ENCODE results near the gene GSAP.
"Not testable (repeated sequence)": the region's sequence is repeated elsewhere in the genome, so short reads cannot be mapped to it uniquely, and the experiment has no call there.

GSAP gene

DNA sequence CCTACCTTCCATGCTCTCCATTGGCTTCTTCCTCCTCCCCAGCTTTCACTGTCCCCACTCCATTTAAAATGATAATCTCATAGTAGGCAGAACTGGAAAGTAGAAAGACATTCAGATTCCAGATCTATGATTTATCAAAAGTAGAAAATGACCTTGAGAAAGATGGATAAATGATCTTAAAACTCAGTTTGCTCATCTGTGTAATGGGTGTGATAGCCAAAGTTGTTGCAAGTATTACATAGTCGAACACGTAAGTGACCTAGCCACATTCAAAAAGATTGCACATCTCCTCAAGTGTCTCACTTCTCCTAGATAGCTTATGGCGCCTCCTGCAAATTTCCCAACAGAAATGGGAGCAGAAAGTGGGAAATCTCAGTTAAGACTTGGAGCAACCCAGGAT is 126.8 kb downstream of the GSAP start:
- no peak for DNase-seq (ENCODE audit: low read depth in 2 of 2, low spot score in 1 of 2)

DNA sequence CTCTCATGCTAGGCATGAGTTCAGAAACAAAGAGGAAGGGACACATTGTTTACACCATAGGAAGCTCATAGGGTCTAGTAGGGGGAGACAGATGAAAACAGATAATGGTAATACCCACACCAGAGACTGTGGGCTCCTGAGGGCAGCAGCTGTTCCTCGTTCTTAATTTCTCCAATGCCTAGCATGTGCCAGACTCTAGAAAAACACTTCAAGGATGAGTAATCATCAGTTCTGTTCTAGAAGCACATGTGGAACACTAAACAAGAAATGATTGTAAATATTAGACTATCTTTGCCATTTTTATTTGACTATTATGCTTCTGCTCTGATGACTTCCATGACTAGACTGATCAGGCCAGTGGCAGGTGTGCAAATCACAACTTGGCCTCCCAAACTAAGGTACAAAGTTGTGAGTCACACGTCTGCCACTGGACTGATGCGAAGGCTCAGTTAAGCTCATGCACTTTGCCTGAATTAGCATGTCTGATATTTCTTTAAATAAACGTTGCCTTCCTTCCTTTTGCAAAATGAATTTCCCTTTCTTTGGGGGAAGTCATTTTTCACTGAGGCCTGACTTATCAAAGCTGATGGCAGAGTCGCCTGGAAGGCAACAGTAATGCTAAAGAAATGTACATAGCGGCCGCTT is 127.4 kb downstream of the GSAP start:
- no peak for DNase-seq (ENCODE audit: low read depth in 2 of 2, low spot score in 1 of 2)

DNA sequence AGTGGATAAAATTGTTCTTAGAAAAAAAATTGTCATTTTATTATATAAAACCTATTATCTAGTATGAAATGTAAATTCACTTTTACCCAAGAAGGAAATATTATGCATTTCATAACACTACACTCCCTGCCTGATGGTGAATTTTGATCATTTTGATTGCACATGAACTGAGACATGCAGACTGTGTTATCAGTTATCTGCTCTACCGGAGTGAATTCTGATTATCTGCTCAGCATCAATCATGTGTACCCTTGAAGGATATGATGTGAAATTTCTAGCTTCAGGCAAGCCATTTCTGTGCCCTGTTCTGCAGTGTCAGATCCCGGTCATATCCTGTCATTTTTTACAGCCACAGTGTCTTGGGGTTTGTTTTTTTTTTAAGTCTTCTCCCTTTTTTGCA is 131.5 kb downstream of the GSAP start:
- DNase-seq (ENCODE audit: low read depth in 2 of 2, low spot score in 1 of 2), result no peak

DNA sequence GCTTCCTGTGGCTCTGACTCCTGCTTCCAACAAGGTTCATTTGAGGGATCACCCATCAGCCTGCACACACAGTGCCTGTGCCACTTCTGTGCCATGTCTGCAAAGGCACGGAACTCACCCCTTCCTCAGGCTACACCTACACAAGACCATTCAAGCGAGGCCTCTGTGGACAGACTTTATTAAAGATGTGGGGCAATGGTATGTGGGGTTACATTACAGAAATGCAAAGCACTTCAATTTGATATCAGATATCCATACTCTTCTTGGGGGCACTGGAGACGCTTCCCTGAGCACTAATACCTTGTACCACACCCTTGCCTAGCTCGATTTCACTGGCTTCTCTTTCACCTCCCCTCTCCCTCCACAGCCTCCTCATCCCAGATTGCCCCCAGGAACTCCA is 132.1 kb downstream of the GSAP start:
- DNase-seq (ENCODE audit: low read depth in 2 of 2, low spot score in 1 of 2), result no peak

DNA sequence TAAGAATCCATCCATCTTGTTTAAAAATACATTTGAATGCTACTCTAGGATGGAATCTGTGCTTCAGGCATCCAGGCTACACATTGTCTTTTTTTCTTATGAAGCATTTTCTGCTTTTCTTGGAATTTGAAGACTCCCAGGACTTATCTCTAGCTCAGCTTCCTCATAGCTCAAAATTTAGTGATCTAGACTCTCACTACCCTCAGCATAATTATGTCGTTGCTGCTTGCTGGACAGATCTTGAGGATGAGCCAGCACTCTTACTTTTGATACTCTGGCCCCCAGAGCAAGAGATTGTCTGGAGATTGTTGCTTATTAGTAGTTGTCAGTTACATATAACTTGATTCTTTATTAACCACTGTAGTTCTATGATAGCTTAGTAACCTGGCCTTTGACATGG is 133.3 kb downstream of the GSAP start:
- DNase-seq (ENCODE audit: low read depth in 2 of 2, low spot score in 1 of 2), result no peak

DNA sequence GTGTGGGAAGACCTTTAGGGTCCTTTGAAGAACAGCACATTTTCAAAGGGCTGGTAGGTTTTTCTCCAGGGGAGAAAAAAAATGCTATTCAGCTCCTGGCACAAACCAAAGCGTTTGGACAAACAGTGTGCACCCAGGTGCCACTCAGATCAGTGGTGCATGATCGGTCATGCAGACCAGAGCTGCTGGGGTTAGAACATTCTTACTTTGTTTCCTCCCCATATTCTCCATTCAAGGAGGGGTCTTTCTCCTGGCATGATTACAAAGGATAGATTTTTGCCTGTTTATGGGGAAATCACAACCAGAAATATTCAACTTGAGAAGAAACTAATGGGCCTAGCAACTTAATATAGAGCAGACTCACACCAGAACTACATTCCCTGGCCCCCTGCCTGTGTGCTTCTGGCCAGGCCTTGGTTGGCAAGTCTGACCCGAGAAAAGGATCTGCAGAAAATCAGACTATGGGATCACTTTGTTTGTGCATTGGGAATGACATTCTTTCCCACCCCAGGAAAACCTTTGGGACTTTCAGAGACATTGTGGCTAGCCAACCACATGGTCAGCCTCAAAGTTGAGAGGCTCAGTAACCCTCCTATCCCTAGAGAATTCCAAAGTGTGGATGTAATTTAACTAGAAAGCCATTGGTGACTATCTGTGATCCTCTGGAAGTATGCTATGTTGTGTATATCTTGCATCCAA is 134.2 kb downstream of the GSAP start:
- no peak for DNase-seq (ENCODE audit: low read depth in 2 of 2, low spot score in 1 of 2)

DNA sequence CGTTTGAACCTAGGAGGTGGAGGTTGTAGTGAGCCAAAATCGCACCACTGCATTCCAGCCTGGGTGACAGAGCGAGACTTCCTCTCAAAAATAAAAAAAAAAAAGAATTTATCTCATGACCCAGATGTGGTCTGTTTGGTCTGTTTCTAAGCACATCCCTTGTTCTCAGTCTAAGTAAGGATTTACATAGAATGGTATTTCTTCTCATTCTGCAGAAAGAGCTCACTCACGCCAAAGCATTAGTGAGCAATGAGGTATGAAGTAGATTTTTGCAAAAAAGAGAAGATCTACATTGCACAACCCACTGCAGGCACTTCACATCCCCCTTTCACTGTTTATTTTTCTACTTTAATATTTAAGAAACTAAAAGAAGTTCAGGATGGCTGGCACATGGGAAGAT is 140.0 kb downstream of the GSAP start:
- DNase-seq (ENCODE audit: low read depth in 2 of 2, low spot score in 1 of 2), result no peak

DNA sequence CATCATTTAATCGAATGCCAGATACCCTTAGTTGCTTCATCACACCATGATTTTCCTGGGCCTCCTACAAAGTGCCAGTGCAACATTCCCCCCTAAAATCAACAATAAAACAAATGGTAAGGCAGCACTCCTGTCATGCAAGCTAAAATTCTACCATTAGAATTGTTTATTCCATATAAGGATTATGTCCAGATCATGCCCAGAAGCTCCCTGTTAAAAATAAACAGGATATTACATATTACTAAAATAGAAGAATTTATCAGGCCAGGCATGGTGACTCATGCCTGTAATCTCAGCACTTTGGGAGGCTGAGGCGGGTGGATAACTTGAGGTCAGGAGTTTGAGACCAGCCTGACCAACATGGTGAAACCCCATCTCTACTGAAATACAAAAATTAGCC is 140.5 kb downstream of the GSAP start:
- DNase-seq (ENCODE audit: low read depth in 2 of 2, low spot score in 1 of 2), result not testable (repeated sequence)

DNA sequence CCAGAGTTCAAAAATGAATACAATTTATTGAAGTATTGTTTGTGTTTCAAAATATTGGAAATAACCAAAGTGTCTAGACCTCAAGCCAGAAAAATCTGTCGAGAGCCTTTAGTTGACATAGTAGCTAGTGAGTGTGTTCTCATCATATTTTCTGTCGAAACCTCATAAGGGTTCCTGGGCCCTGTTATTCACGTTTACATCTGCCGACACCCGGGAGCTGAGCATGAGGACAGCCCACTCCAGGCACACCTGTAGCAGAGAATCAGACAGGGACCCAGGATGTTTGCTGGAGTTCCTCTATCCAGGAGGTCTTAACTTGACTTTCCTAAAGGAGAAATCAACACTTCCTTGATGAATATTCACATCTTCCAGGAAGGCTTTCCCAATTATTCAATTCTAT is 144.4 kb downstream of the GSAP start:
- DNase-seq (ENCODE audit: low read depth in 2 of 2, low spot score in 1 of 2), result no peak

DNA sequence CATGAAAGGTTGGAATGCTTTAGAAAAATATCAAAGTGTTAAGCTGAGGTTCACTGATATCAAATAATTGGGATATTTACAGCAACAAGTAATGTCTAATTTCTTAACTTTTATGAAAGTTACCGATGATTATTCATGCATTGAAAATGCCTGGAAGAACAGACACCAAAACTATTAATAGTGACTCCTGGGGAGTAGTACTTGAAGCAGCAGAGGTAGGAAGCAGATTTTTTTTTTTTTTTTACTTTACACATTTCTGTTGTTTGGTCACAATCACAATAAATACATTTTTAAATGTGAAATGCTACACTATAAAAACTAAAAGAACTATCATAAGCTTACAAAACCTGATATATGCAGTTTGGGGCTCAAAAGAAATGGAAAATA is 146.1 kb downstream of the GSAP start:
- DNase-seq (ENCODE audit: low read depth in 2 of 2, low spot score in 1 of 2), result no peak

DNA sequence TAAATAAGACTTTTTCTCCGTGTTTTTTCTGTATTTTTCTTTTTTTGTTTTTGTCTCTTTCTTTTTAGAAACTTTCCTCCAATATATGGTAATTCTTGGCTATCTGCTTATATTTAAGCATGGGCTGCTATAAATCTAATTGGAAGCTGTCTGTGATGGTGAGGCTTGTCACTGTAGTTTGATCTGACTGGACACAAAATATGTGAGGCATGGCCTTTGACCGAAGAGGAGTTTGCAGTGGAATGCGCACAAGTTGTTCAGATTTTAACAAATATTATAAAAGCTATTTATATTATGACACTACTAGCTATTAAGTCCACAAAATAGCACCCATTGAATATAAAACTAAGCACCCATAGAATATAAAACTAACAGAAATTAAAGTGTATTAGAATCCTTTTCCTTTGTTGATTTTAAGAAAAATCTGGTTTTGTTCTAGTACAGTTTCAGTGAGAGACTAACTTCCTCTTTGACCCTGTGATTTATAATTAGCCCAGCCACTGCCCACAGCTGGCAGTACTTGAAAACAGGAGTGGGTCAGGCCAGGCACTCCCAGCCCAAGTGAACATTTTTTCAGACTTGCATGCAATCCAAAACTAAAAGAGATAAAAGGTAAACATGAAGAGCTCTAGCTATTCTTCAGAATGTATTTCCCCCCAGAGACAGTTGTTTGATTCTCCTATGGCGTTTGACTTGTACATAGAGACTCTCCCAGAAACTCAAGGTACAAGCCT is 146.6 kb downstream of the GSAP start:
- DNase-seq (ENCODE audit: low read depth in 2 of 2, low spot score in 1 of 2), result no peak

DNA sequence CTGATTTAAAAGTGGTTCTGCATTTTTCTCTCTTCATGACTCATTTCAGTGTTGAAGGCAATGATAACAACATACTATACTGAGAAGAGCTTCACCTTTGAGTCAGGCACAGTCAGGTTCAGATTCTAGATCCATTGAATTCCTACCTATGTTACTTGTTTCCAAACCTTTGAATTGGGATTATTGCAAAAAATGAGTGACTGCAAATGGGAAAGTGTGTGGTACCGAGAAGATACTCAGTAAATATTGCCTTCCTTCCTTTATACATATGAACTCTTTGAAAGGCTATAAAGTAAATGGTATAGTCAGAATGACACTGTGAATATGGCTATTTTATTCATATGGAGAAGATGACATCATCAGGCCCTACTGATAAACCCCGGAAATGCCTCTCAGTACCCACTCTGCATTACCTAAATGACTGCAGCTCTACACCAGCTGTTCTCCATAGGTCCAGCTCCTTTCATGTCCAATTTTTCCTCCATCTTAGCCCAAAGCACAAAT is 149.8 kb downstream of the GSAP start:
- DNase-seq (ENCODE audit: low read depth in 2 of 2, low spot score in 1 of 2), result no peak

DNA sequence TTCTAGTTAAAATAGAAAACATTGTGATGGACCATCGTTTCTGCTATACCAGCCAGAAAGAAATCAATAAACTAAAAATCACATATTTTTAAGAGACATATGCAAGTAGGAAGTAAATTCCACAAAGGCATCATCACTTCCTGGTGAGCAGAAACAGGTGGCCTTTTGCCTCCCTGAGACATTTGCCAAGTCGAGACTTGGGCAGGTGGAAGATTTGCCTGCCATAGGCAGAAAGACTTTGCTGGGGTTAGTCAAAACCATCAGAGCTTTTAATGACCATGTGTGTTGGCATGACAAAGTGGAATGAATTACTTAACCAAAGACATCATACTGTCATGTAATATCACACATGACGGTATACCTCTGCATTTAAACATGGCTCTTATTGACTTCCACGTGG is 150.5 kb downstream of the GSAP start:
- DNase-seq (ENCODE audit: low read depth in 2 of 2, low spot score in 1 of 2), result no peak

DNA sequence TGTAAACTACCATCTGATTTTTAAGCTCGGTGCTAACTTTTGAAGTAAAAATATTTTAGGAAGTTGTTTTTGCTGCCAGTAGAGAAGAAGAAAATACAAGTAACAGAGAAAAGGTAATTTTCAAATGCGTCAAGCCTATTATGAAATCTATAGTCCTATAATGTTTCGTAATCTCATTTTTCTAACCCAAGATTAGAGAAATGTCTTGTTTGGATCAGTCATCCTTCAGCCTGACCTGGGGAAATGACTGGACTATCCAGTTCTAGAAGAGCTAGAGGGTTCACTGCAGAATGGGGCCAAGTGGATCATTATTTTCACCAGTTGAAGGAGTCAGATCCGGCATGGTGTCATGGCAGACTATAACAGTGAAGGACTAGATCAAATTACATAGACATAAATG is 153.8 kb downstream of the GSAP start:
- DNase-seq (ENCODE audit: low read depth in 2 of 2, low spot score in 1 of 2), result no peak
